ENCODE data around the gene SYNE1. TPM values are rescaled to one million over a fixed set of nuclear protein-coding genes. Genes with fewer than 3 reads are reported as not detected.

Gene SYNE1
- total RNA-seq, 4 donors from 2014 or later = 411 to 622 (median 490) TPM

DNA sequence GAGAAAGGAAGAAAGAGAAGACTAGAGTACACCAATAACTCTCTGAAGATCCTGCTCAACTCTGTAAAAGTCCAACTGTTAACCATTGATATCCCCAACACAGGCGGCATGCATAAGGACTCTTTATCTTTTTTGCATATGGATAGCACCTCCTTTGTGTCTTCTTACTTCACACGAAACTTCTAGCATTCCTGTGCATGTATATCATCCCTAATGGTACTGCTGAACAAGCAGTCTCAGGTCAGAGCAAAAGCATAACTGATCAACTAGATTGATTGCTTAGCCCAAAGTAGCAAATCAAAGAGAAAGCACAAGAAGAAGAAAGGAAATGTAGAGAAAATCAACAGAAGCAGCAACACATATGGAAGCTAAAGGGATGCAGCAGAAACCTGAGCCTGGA, 234.4 kb downstream of the SYNE1 start:
- DNase-seq = no peak
- H3K27me3 ChIP-seq = no peaks in the 10 kb centered on the region
- WGBS, 2 donors = 91 to 92% methylated on average over 2 of the region's 2 CpGs
- peak overlapping the region in 2 of 3 donors; percentile 57 to 92 for H3K27ac ChIP-seq
- H3K4me1 ChIP-seq = peaks cover 22 to 42% of the 10 kb centered on the region in 2 donors
- TF ChIP-seq CTCF (IDR thresholded peaks at IDR 0.05) (no peak), POLR2A (IDR thresholded peaks at IDR 0.05) (no peak)
- peaks cover 7 to 23% of the 10 kb centered on the region in 2 donors for H3K36me3 ChIP-seq
- H3K9me3 ChIP-seq = no peaks in the 10 kb centered on the region
- intact Hi-C loops (cut with DNase I) = no loop called here
- no peak overlapping the region for H3K4me3 ChIP-seq (replicated peaks in 1 of 3)

DNA sequence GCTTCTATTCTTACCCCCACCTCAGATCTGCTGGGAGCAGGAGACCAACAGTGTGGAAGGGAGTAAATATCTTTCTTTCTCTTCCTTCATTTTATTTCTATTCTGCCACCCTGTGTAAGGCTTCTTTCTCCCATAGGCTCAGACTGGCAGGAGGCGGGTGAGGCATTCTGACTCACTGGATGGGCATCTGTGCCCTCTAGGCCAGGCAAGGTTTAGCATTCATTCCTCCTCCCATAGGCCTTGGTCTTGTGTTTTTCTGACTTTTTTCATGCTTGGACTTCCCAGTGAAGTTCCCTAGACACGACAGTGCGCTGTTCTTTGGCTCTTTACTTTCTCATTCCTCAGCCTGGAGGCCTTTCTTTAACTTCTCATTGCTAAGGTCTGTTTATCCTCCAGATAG, 235.2 kb downstream of the SYNE1 start:
- H3K27ac ChIP-seq = peak overlapping the region in 2 of 3 donors; percentile 57 to 92
- H3K4me1 ChIP-seq = peaks cover 30 to 49% of the 10 kb centered on the region in 2 donors
- H3K36me3 ChIP-seq = peaks cover 7 to 20% of the 10 kb centered on the region in 2 donors
- intact Hi-C loops (cut with DNase I) = no loop called here
- 90 to 94% methylated on average over 3 of the region's 3 CpGs for WGBS, 2 donors
- no peaks in the 10 kb centered on the region for H3K9me3 ChIP-seq
- no peaks in the 10 kb centered on the region for H3K27me3 ChIP-seq
- no peak overlapping the region for H3K4me3 ChIP-seq (replicated peaks in 1 of 3)
- DNase-seq = no peak
- no peak for TF ChIP-seq POLR2A (IDR thresholded peaks at IDR 0.05)
- TF ChIP-seq CTCF (IDR thresholded peaks at IDR 0.05) = no peak

DNA sequence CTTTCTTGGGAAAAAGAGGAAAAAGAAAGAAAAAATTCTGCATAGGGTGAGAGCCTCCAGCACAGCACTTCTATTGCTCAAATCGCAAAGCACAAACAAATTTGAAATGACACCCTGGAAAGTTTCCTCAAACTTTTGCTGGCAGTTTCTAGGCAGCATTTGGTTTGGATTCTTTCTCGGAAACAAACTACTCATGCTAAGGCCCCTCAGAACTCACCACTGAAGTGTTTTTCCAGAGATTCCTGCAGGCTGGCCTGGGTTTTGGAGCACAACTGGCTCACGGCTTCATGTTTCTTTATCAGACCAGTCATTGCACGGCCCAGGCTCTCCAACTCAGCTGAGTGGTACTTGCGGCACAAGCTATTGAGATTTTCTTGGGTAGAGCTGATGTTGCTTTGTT, 237.8 kb downstream of the SYNE1 start:
- peak in 1 of 2 donors; percentile 25 for TF ChIP-seq POLR2A (IDR thresholded peaks at IDR 0.05)
- no peak for TF ChIP-seq CTCF (IDR thresholded peaks at IDR 0.05)
- WGBS, 2 donors = 20 to 33% methylated on average over 5 of the region's 5 CpGs
- Histone ChIP-seq H3K9me3 (no peaks in the 10 kb centered on the region), H3K36me3 (peaks cover 3 to 14% of the 10 kb centered on the region in 2 donors), H3K27me3 (no peaks in the 10 kb centered on the region), H3K27ac (peak overlapping the region; percentile 57 to 92 (median 86)), H3K4me1 (peaks cover 38 to 56% of the 10 kb centered on the region in 2 donors), H3K4me3 (replicated peaks in 1 of 3) (no peak overlapping the region)
- intact Hi-C loops (cut with DNase I) = no loop called here
- DNase-seq = peak; percentile 89 to 91

- H3K4me1 ChIP-seq = peaks cover 38 to 56% of the 10 kb centered on the region in 2 donors
- H3K9me3 ChIP-seq = no peaks in the 10 kb centered on the region
- DNase-seq = no peak
- H3K36me3 ChIP-seq = peaks cover 3 to 14% of the 10 kb centered on the region in 2 donors
- peak overlapping the region; percentile 57 to 92 (median 86) for H3K27ac ChIP-seq
- TF ChIP-seq POLR2A (IDR thresholded peaks at IDR 0.05) (no peak), CTCF (IDR thresholded peaks at IDR 0.05) (no peak)
- intact Hi-C loops (cut with DNase I) = no loop called here
- no peaks in the 10 kb centered on the region for H3K27me3 ChIP-seq
- H3K4me3 ChIP-seq (replicated peaks in 1 of 3) = no peak overlapping the region
These were observed 238.2 kb downstream of the SYNE1 start for GRCh38 chr6:152398993-152399392.

- Histone ChIP-seq H3K27ac (peak overlapping the region in 2 of 3 donors; percentile 57 to 92), H3K9me3 (no peaks in the 10 kb centered on the region), H3K4me1 (peaks cover 38 to 56% of the 10 kb centered on the region in 2 donors), H3K27me3 (no peaks in the 10 kb centered on the region), H3K4me3 (replicated peaks in 1 of 3) (no peak overlapping the region), H3K36me3 (peaks cover 3 to 11% of the 10 kb centered on the region in 2 donors)
- intact Hi-C loops (cut with DNase I) = no loop called here
- WGBS, 2 donors = 84 to 85% methylated on average over 3 of the region's 3 CpGs
- no peak for TF ChIP-seq POLR2A (IDR thresholded peaks at IDR 0.05)
- no peak for TF ChIP-seq CTCF (IDR thresholded peaks at IDR 0.05)
- no peak for DNase-seq
These were observed 238.8 kb downstream of the SYNE1 start for GRCh38 chr6:152398316-152398715.
